H1 (cell line): ENCODE results near the gene KLHDC4. TPM values are rescaled to one million over a fixed set of nuclear protein-coding genes. Genes with fewer than 3 reads are reported as not detected.

Experiments
- CTCF ChIA-PET: fragments of 300-600 bp; sonication (Branson Sonifier 250); formaldehyde crosslinking; loops from one replicate; lab custom pipeline; 2021; ENCODE audit not compliant: partially characterized antibody; lab: Charles Lee
- POLR2A ChIA-PET: fragments of 300-600 bp; sonication (Branson Sonifier 250); formaldehyde crosslinking; loops from one replicate; lab custom pipeline; 2021; ENCODE audit warnings: inconsistent platforms; ENCODE audit not compliant: partially characterized antibody; lab: Charles Lee
- DNase-seq, 2 experiments: peaks; one replicate each; pipeline versions ENCODE4 v3.0.0 to v3.0.0-alpha.2; 2010 to 2022; ENCODE audit warnings: low spot score in 2 of 2, low read depth in 1 of 2, mixed read lengths in 1 of 2
- FAIRE-seq: peaks from 2 replicates; lab custom pipeline; 2011; peaks lifted over from hg19 to GRCh38; lab: Jason Lieb, UNC
- H2AFZ ChIP-seq: 2 replicates; pipeline ENCODE4 v1.8.1; 2012; ENCODE audit warnings: low read length, inconsistent platforms
- H2AK5ac ChIP-seq: 2 replicates; pipeline ENCODE4 v1.6.1; 2013; ENCODE audit warnings: low read depth, low read length
- H2BK120ac ChIP-seq: replicated peaks from 2 replicates; pipeline ENCODE3; 2013; ENCODE audit warnings: low read depth, low read length, inconsistent platforms
- H2BK12ac ChIP-seq: 2 replicates; pipeline ENCODE4 v1.6.1; 2013; ENCODE audit warnings: low read depth, low read length
- H2BK15ac ChIP-seq: 2 replicates; pipeline ENCODE4 v1.6.1; 2013; ENCODE audit warnings: low read length
- H2BK20ac ChIP-seq: 2 replicates; pipeline ENCODE4 v1.6.1; 2013; ENCODE audit warnings: low read length
- H2BK5ac ChIP-seq: 2 replicates; pipeline ENCODE4 v1.6.1; 2013; ENCODE audit warnings: low read depth, low read length
- H3K14ac ChIP-seq: 2 replicates; pipeline ENCODE4 v1.6.1; 2013; ENCODE audit warnings: inconsistent platforms; ENCODE audit not compliant: insufficient read length
- H3K18ac ChIP-seq: 2 replicates; pipeline ENCODE4 v1.6.1; 2013; ENCODE audit warnings: low read length; ENCODE audit errors: extremely low read depth
- H3K23ac ChIP-seq: 2 replicates; pipeline ENCODE4 v1.6.1; 2013; ENCODE audit warnings: inconsistent platforms; ENCODE audit not compliant: insufficient read length
- H3K23me2 ChIP-seq: 2 replicates; pipeline ENCODE4 v1.6.1; 2013; ENCODE audit warnings: low read depth, low read length
- H3K27ac ChIP-seq: 2 replicates; pipeline ENCODE4 v1.6.1; 2011; ENCODE audit warnings: low read depth, low read length, inconsistent platforms
- H3K27me3 ChIP-seq, 4 experiments: replicated peaks in 1 of 4; 1 replicate in 1 of 4; 2 replicates in 3 of 4; pipeline versions ENCODE4 v1.6.1 to v1.8.1; 2011 to 2013; ENCODE audit warnings: low read length in 3 of 4, mild to moderate bottlenecking in 3 of 4, inconsistent platforms in 2 of 4, mixed read lengths in 2 of 4, moderate library complexity in 1 of 4; ENCODE audit not compliant: control insufficient read depth in 3 of 4, insufficient read depth in 3 of 4; ENCODE audit errors: extremely low read depth in 1 of 4
- H3K36me3 ChIP-seq, 4 experiments: 2 replicates each; pipeline versions ENCODE4 v1.6.1 to v1.8.1; 2011 to 2013; ENCODE audit warnings: mild to moderate bottlenecking in 4 of 4, low read length in 3 of 4, moderate library complexity in 2 of 4, control low read depth in 1 of 4, inconsistent platforms in 1 of 4; ENCODE audit not compliant: insufficient read depth in 4 of 4, control insufficient read depth in 2 of 4
- H3K4ac ChIP-seq: replicated peaks from 2 replicates; pipeline ENCODE3; 2013; ENCODE audit warnings: low read length, low read depth, mixed read lengths, inconsistent platforms; ENCODE audit not compliant: insufficient read length
- H3K4me1 ChIP-seq, 4 experiments: replicated peaks in 1 of 4; 1 replicate in 1 of 4; 2 replicates in 3 of 4; pipeline versions ENCODE4 v1.6.1 to v1.8.1; 2011 to 2013; ENCODE audit warnings: low read length in 3 of 4, inconsistent platforms in 2 of 4, mixed read lengths in 1 of 4; ENCODE audit not compliant: insufficient read depth in 4 of 4, control insufficient read depth in 3 of 4
- H3K4me2 ChIP-seq, 2 experiments: 2 replicates each; pipeline versions ENCODE4 v1.6.1 to v1.8.1; 2011 to 2013; ENCODE audit warnings: low read depth in 2 of 2, low read length in 2 of 2, control low read depth in 1 of 2, inconsistent platforms in 1 of 2, mild to moderate bottlenecking in 1 of 2; ENCODE audit not compliant: insufficient read depth in 1 of 2
- H3K4me3 ChIP-seq, 4 experiments: fragments of 200-600, 300-600 bp in 1 of 4; sonication (generic), shearing (Covaris generic), sonication (Bioruptor Twin) in 1 of 4; 2 replicates each; pipeline versions ENCODE4 v1.5.1 to v1.8.1; 2011 to 2016; ENCODE audit warnings: low read length in 4 of 4, low read depth in 3 of 4, control low read depth in 2 of 4, inconsistent platforms in 2 of 4, mild to moderate bottlenecking in 2 of 4, mixed read lengths in 1 of 4, moderate library complexity in 1 of 4; ENCODE audit not compliant: insufficient read depth in 2 of 4; ENCODE audit errors: extremely low read depth in 1 of 4
- H3K56ac ChIP-seq: replicated peaks from 2 replicates; pipeline ENCODE3; 2013; ENCODE audit warnings: low read depth, mild to moderate bottlenecking, mixed read lengths, low read length, inconsistent platforms; ENCODE audit not compliant: insufficient read length
- H3K79me1 ChIP-seq: 2 replicates; pipeline ENCODE4 v1.6.1; 2013; ENCODE audit warnings: low read depth, low read length, control low read depth
- H3K79me2 ChIP-seq, 2 experiments: 2 replicates each; pipeline versions ENCODE4 v1.6.1 to v1.8.1; 2012 to 2013; ENCODE audit warnings: low read length in 2 of 2, mild to moderate bottlenecking in 2 of 2, inconsistent platforms in 1 of 2; ENCODE audit not compliant: insufficient read depth in 2 of 2, control insufficient read depth in 1 of 2
- H3K9ac ChIP-seq, 4 experiments: replicated peaks in 1 of 4; 1 replicate in 1 of 4; 2 replicates in 3 of 4; pipeline versions ENCODE4 v1.6.1 to v1.8.1; 2011 to 2013; ENCODE audit warnings: low read depth in 3 of 4, low read length in 3 of 4, control low read depth in 2 of 4, mild to moderate bottlenecking in 2 of 4, moderate library complexity in 2 of 4, inconsistent platforms in 1 of 4; ENCODE audit errors: extremely low read depth in 1 of 4
- H3K9me3 ChIP-seq, 2 experiments: 2 replicates each; pipeline versions ENCODE4 v1.6.1 to v1.8.1; 2012 to 2013; ENCODE audit warnings: mild to moderate bottlenecking in 2 of 2, moderate library complexity in 2 of 2, control low read depth in 1 of 2, inconsistent platforms in 1 of 2, low read depth in 1 of 2, low read length in 1 of 2, mixed read lengths in 1 of 2; ENCODE audit not compliant: insufficient read depth in 2 of 2
- H4K20me1 ChIP-seq, 2 experiments: replicated peaks in 1 of 2; 2 replicates each; pipeline versions ENCODE3 to v1.8.1; 2011 to 2013; ENCODE audit warnings: inconsistent platforms in 2 of 2, low read length in 2 of 2, mild to moderate bottlenecking in 1 of 2; ENCODE audit not compliant: insufficient read depth in 2 of 2, control insufficient read depth in 1 of 2
- H4K5ac ChIP-seq: 2 replicates; pipeline ENCODE4 v1.6.1; 2013; ENCODE audit warnings: low read length, low read depth, mixed read lengths, inconsistent platforms; ENCODE audit not compliant: insufficient read length
- H4K8ac ChIP-seq: 2 replicates; pipeline ENCODE4 v1.8.0; 2013; ENCODE audit warnings: mild to moderate bottlenecking, moderate library complexity, low read length, inconsistent platforms; ENCODE audit not compliant: insufficient read depth; ENCODE audit errors: extremely low read depth
- H4K91ac ChIP-seq: replicated peaks from 2 replicates; pipeline ENCODE3; 2013; ENCODE audit warnings: low read length, mixed read lengths, inconsistent platforms; ENCODE audit not compliant: insufficient read length
- CBX5 ChIP-seq: fragments of 300-800, 300-1000 bp; sonication (generic); IDR thresholded peaks from 2 replicates; pipeline ENCODE4 v1.7.1; 2016; ENCODE audit warnings: antibody characterized with exemption, low read length, low read depth
- CEBPB ChIP-seq: IDR thresholded peaks from 2 replicates; pipeline ENCODE4 v1.6.1; 2012; ENCODE audit warnings: low read depth, low read length
- CHD2 ChIP-seq: IDR thresholded peaks from 2 replicates; pipeline ENCODE4 v1.6.1; 2012; ENCODE audit warnings: low read length, improper control_type of control experiment
- EGR1 ChIP-seq: IDR thresholded peaks from 2 replicates; pipeline ENCODE4 v1.6.1; 2011; ENCODE audit warnings: low read depth, low read length, borderline replicate concordance
- KDM1A ChIP-seq: fragments of 200-600, 300-600 bp; sonication (generic); IDR thresholded peaks from 2 replicates; pipeline ENCODE4 v1.7.1; 2016; ENCODE audit warnings: mild to moderate bottlenecking, low read length, borderline replicate concordance
- NRF1 ChIP-seq: IDR thresholded peaks from 2 replicates; pipeline ENCODE4 v1.6.1; 2011; ENCODE audit warnings: mild to moderate bottlenecking, low read depth, low read length, improper control_type of control experiment
- PHF8 ChIP-seq: fragments of 200-600 bp; sonication (generic); conservative IDR thresholded peaks from 2 replicates; pipeline ENCODE4 v1.7.1; 2012; ENCODE audit warnings: low read depth, mild to moderate bottlenecking, inconsistent platforms, low read length, moderate library complexity
- RAD21 ChIP-seq, 2 experiments: IDR thresholded peaks in 1 of 2; conservative IDR thresholded peaks in 1 of 2; 2 replicates each; pipeline ENCODE4 v1.6.1; 2011; ENCODE audit warnings: low read depth in 2 of 2, low read length in 2 of 2, improper control_type of control experiment in 1 of 2, inconsistent platforms in 1 of 2, mild to moderate bottlenecking in 1 of 2, moderate library complexity in 1 of 2
- RNF2 ChIP-seq: fragments of 200-900, 300-1000 bp; sonication (generic); IDR thresholded peaks from 2 replicates; pipeline ENCODE4 v1.7.1; 2016; ENCODE audit warnings: borderline replicate concordance, low read depth, mild to moderate bottlenecking, antibody characterized with exemption, low read length; ENCODE audit not compliant: poor library complexity, severe bottlenecking; ENCODE audit errors: missing control alignments
- SP4 ChIP-seq: IDR thresholded peaks from 2 replicates; pipeline ENCODE4 v1.6.1; 2012; ENCODE audit warnings: low read length, inconsistent platforms
- SUZ12 ChIP-seq: fragments of 200-600 bp; sonication (generic); IDR thresholded peaks from 2 replicates; pipeline ENCODE4 v1.6.1; 2012; ENCODE audit warnings: mild to moderate bottlenecking, inconsistent platforms, low read length, moderate library complexity, mixed read lengths
- TAF1 ChIP-seq: IDR thresholded peaks from 2 replicates; pipeline ENCODE4 v1.6.1; 2011; ENCODE audit warnings: mild to moderate bottlenecking, low read depth, low read length
- WGBS, 2 experiments: shearing (Covaris generic) in 1 of 2; methylation state at CpG; one replicate each; pipeline versions ENCODE4 v1.1.6 to v1.1.7; 2013 to 2015; ENCODE audit warnings: low lambda C conversion rate in 2 of 2, mixed read lengths in 2 of 2, inconsistent platforms in 1 of 2, low coverage in 1 of 2, missing lambda C conversion rate in 1 of 2; ENCODE audit not compliant: insufficient replicate concordance in 2 of 2, insufficient coverage in 1 of 2, insufficient read length in 1 of 2; ENCODE audit errors: extremely low coverage in 1 of 2, missing lambda C conversion rate in 1 of 2; 5-methylcytosine and 5-hydroxymethylcytosine counted together
- polyA plus RNA-seq, 7 experiments: library from polyadenylated mRNA; depleted of rRNA in 3 of 7; stranded (reverse) in 5 of 7; unstranded in 2 of 7; fragments of >200 nt in 5 of 7; fragments of 200-250 nt in 2 of 7; gene quantifications; 1 replicate in 5 of 7; 2 replicates in 1 of 7; 4 replicates in 1 of 7; pipeline versions ENCODE4 v1.2.1 to v1.2.3, GENCODE V29; 2011 to 2013; ENCODE audit warnings: missing spikeins in 2 of 7, mixed read lengths in 2 of 7
- total RNA-seq: library from RNA; stranded (reverse); fragmentation: NEBNext Ultra II Directional; extraction: Animal tissue kit (Norgen Biotek cat#: 25700); gene quantifications from 2 replicates; pipeline ENCODE4 v1.2.1, GENCODE V29; 2021

The KLHDC4 gene
- total and polyA plus RNA-seq, 2 of the 8 experiments (the other 6 are each of a cell fraction or from before 2014, with no cell fraction given): 23.7 to 63.9 TPM

- no peaks in the 10 kb centered on the region for H3K4me1 ChIP-seq
- CTCF ChIA-PET: interaction anchor here (1.0 kb wide), 1 partner anchor 21 kb away, joined by 4 read pairs; no protein-coding TSS in a partner anchor
- WGBS, 2 experiments: 90% methylated on average over 17 of the region's 17 CpGs; no CpG with 5 or more reads in 1 of the 2 experiments
- TF ChIP-seq NRF1: no peak
- no peak for TF ChIP-seq RNF2
- no peak for TF ChIP-seq SUZ12
- no peak for TF ChIP-seq TAF1
- TF ChIP-seq CBX5: no peak
- no peak for TF ChIP-seq RAD21 (IDR thresholded peaks at IDR 0.05 in 1 of 2, conservative IDR thresholded peaks at IDR 0.05 in 1 of 2; ENCODE audit: low read depth in 2 of 2, low read length in 2 of 2)
- no peak for TF ChIP-seq KDM1A
- TF ChIP-seq EGR1: no peak
- TF ChIP-seq SP4: no peak
- TF ChIP-seq CEBPB: no peak
- no peak for TF ChIP-seq PHF8
- TF ChIP-seq CHD2: no peak
These were observed 22.9 kb downstream of the KLHDC4 start for GRCh38 chr16:87742781-87743490.

More at GRCh38 chr16:87742781-87743490, 22.9 kb downstream of the KLHDC4 start:
- Histone ChIP-seq H3K56ac (no peak overlapping the region), H4K5ac (no peak overlapping the region), H3K4me2 (no peak overlapping the region), H4K91ac (no peak overlapping the region), H2BK120ac (no peak overlapping the region), H3K79me1 (peaks cover 16% of the 10 kb centered on the region), H3K14ac (no peak overlapping the region), H3K27ac (no peak overlapping the region), H3K9ac (no peak overlapping the region), H3K23ac (no peak overlapping the region), H2BK5ac (no peak overlapping the region), H3K36me3 (peaks cover 6 to 40% (median 29%) of the 10 kb centered on the region in 4 experiments; a peak in 7 of 8 replicates), H2BK15ac (no peak overlapping the region), H3K4me3 (no peak overlapping the region), H3K18ac (no peak overlapping the region), H2BK20ac (no peak overlapping the region), H2BK12ac (no peak overlapping the region), H3K79me2 (peaks cover 0 to 51% of the 10 kb centered on the region in 2 experiments; a peak in 2 of 4 replicates), H4K20me1 (peaks cover 12 to 28% of the 10 kb centered on the region in 2 experiments), H3K27me3 (no peaks in the 10 kb centered on the region), H2AK5ac (no peak overlapping the region), H3K23me2 (peaks cover 7% of the 10 kb centered on the region; the same call in 1 of the 2 replicates), H2AFZ (no peak overlapping the region), H4K8ac (no peak overlapping the region), H3K9me3 (no peaks in the 10 kb centered on the region; a peak in 1 of 4 replicates), H3K4ac (no peak overlapping the region)
- FAIRE-seq (no peak), DNase-seq (no peak)
- POLR2A ChIA-PET: interaction anchor here (1.2 to 1.5 kb wide), 5 partner anchors 11 to 40 kb away, joined by 3 to 5 read pairs (median 3); no protein-coding TSS in a partner anchor
